Measurements from ENCODE around the gene MUC20. TPM values are rescaled to one million over a fixed set of nuclear protein-coding genes. Genes with fewer than 3 reads are reported as not detected.

Gene MUC20
- total and polyA plus RNA-seq, 9 of the 15 experiments (the other 6 are each of a cell fraction or from before 2014, with no cell fraction given): 0.03 to 0.23 (median 0.15) TPM; not detected in 3

DNA sequence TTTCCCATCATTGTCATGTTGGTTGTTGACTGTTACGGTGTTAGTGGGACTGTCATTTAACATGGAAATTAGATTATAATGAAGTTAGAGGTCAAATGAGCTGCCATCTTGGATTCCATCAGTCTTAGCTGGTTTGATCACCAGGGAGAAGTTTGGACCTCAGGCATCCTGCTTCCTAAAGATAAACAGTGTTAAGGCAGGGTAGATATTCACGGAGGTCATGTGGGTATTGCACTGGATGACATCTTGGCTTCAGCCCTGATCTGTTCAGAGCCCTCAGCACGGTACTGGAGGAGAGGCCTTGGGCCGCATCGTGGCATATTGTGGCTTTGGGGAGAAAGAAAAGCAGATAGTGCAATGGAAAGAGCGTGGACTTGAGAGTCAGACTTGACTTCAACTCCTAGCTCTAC lies 11.1 kb upstream of the MUC20 start (continued):
- no peak for TF ChIP-seq CREB1 (IDR thresholded peaks at IDR 0.05)
- 0 out of 2 replicates have a peak, but pooled peaks have one; percentile 19 for TF ChIP-seq CREB1 (CRISPR knock-in tag; IDR thresholded peaks at IDR 0.05)
- TF ChIP-seq RBBP5 (IDR thresholded peaks at IDR 0.05; ENCODE audit: borderline replicate concordance, insufficient read depth, low read length, poor library complexity, severe bottlenecking): no peak
- TF ChIP-seq, protein P1, sequence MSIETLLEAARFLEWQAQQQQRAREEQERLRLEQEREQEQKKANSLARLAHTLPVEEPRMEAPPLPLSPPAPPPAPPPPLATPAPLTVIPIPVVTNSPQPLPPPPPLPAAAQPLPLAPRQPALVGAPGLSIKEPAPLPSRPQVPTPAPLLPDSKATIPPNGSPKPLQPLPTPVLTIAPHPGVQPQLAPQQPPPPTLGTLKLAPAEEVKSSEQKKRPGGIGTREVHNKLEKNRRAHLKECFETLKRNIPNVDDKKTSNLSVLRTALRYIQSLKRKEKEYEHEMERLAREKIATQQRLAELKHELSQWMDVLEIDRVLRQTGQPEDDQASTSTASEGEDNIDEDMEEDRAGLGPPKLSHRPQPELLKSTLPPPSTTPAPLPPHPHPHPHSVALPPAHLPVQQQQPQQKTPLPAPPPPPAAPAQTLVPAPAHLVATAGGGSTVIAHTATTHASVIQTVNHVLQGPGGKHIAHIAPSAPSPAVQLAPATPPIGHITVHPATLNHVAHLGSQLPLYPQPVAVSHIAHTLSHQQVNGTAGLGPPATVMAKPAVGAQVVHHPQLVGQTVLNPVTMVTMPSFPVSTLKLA (conservative IDR thresholded peaks at IDR 0.05): no peak
- peak; percentile 49; the same call in 1 of the 2 replicates for TF ChIP-seq CTBP1 (IDR thresholded peaks at IDR 0.05; ENCODE audit: borderline replicate concordance)
- TF ChIP-seq, protein P2, sequence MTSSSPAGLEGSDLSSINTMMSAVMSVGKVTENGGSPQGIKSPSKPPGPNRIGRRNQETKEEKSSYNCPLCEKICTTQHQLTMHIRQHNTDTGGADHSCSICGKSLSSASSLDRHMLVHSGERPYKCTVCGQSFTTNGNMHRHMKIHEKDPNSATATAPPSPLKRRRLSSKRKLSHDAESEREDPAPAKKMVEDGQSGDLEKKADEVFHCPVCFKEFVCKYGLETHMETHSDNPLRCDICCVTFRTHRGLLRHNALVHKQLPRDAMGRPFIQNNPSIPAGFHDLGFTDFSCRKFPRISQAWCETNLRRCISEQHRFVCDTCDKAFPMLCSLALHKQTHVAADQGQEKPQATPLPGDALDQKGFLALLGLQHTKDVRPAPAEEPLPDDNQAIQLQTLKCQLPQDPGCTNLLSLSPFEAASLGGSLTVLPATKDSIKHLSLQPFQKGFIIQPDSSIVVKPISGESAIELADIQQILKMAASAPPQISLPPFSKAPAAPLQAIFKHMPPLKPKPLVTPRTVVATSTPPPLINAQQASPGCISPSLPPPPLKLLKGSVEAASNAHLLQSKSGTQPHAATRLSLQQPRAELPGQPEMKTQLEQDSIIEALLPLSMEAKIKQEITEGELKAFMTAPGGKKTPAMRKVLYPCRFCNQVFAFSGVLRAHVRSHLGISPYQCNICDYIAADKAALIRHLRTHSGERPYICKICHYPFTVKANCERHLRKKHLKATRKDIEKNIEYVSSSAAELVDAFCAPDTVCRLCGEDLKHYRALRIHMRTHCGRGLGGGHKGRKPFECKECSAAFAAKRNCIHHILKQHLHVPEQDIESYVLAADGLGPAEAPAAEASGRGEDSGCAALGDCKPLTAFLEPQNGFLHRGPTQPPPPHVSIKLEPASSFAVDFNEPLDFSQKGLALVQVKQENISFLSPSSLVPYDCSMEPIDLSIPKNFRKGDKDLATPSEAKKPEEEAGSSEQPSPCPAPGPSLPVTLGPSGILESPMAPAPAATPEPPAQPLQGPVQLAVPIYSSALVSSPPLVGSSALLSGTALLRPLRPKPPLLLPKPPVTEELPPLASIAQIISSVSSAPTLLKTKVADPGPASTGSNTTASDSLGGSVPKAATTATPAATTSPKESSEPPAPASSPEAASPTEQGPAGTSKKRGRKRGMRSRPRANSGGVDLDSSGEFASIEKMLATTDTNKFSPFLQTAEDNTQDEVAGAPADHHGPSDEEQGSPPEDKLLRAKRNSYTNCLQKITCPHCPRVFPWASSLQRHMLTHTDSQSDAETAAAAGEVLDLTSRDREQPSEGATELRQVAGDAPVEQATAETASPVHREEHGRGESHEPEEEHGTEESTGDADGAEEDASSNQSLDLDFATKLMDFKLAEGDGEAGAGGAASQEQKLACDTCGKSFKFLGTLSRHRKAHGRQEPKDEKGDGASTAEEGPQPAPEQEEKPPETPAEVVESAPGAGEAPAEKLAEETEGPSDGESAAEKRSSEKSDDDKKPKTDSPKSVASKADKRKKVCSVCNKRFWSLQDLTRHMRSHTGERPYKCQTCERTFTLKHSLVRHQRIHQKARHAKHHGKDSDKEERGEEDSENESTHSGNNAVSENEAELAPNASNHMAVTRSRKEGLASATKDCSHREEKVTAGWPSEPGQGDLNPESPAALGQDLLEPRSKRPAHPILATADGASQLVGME (CRISPR knock-in tag; IDR thresholded peaks at IDR 0.05): peak; percentile 95
- TF ChIP-seq ZNF583 (CRISPR knock-in tag; IDR thresholded peaks at IDR 0.05): 0 out of 2 replicates have a peak, but pooled peaks have one; percentile 64
- TF ChIP-seq, protein P3, sequence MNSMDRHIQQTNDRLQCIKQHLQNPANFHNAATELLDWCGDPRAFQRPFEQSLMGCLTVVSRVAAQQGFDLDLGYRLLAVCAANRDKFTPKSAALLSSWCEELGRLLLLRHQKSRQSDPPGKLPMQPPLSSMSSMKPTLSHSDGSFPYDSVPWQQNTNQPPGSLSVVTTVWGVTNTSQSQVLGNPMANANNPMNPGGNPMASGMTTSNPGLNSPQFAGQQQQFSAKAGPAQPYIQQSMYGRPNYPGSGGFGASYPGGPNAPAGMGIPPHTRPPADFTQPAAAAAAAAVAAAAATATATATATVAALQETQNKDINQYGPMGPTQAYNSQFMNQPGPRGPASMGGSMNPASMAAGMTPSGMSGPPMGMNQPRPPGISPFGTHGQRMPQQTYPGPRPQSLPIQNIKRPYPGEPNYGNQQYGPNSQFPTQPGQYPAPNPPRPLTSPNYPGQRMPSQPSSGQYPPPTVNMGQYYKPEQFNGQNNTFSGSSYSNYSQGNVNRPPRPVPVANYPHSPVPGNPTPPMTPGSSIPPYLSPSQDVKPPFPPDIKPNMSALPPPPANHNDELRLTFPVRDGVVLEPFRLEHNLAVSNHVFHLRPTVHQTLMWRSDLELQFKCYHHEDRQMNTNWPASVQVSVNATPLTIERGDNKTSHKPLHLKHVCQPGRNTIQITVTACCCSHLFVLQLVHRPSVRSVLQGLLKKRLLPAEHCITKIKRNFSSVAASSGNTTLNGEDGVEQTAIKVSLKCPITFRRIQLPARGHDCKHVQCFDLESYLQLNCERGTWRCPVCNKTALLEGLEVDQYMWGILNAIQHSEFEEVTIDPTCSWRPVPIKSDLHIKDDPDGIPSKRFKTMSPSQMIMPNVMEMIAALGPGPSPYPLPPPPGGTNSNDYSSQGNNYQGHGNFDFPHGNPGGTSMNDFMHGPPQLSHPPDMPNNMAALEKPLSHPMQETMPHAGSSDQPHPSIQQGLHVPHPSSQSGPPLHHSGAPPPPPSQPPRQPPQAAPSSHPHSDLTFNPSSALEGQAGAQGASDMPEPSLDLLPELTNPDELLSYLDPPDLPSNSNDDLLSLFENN (IDR thresholded peaks at IDR 0.05; ENCODE audit: low read depth in 2 of 2, low read length in 2 of 2): no peak
- TF ChIP-seq SRF (CRISPR knock-in tag; IDR thresholded peaks at IDR 0.05): no peak
- TF ChIP-seq, protein P4, sequence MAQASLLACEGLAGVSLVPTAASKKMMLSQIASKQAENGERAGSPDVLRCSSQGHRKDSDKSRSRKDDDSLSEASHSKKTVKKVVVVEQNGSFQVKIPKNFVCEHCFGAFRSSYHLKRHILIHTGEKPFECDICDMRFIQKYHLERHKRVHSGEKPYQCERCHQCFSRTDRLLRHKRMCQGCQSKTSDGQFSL (CRISPR knock-in tag; IDR thresholded peaks at IDR 0.05): no peak
- TF ChIP-seq, protein P4 (tag; IDR thresholded peaks at IDR 0.05): 0 out of 4 replicates have a peak, but pooled peaks of 1 of the 2 experiments have one; percentile 40
- TF ChIP-seq RAD21 (CRISPR knock-in tag; conservative IDR thresholded peaks at IDR 0.05 in 1 of 2, IDR thresholded peaks at IDR 0.05 in 1 of 2): no peak
- TF ChIP-seq TRIM24 (IDR thresholded peaks at IDR 0.05): peak in 1 of 2 experiments; percentile 23; a peak in 1 of 4 replicates
- TF ChIP-seq FOSL1 (tag; conservative IDR thresholded peaks at IDR 0.05): peak; percentile 59
- no peak for TF ChIP-seq SIN3A (IDR thresholded peaks at IDR 0.05; ENCODE audit: borderline replicate concordance in 2 of 2, control insufficient read depth in 1 of 2, low read depth in 2 of 2, low read length in 2 of 2)
